ENCODE measurements around the gene AGMO.

The AGMO gene

GRCh38 chr7:15332956-15333355 is 228.9 kb downstream of the AGMO start:
- H3K4me3 ChIP-seq (ENCODE audit: insufficient read depth, low read length, poor library complexity, severe bottlenecking): no peak overlapping the region
- no peak overlapping the region for H2AFZ ChIP-seq (ENCODE audit: low read depth, low read length, severe bottlenecking)
- no peak overlapping the region for H3K9ac ChIP-seq (ENCODE audit: low read length)
- H3K27me3 ChIP-seq (ENCODE audit: low read length): no peaks in the 10 kb centered on the region
- H3F3A ChIP-seq (ENCODE audit: insufficient read depth): no peaks in the 10 kb centered on the region
- H3K9me3 ChIP-seq (ENCODE audit: insufficient read depth, low read length): no peaks in the 10 kb centered on the region
- H3K36me3 ChIP-seq (ENCODE audit: low read length): no peaks in the 10 kb centered on the region
- H3K9me2 ChIP-seq (replicated peaks; ENCODE audit: insufficient read depth, low read length): no peaks in the 10 kb centered on the region
- H3K4me2 ChIP-seq (ENCODE audit: low read depth, low read length, poor library complexity, severe bottlenecking): no peak overlapping the region
- H4K20me1 ChIP-seq (ENCODE audit: low read depth, low read length): no peaks in the 10 kb centered on the region
- TF ChIP-seq CTCF (IDR thresholded peaks at IDR 0.05; ENCODE audit: insufficient read depth, low read length, poor library complexity, severe bottlenecking) (no peak), EZH2phosphoT487 (conservative IDR thresholded peaks at IDR 0.05; ENCODE audit: low read length) (no peak)
- no peaks in the 10 kb centered on the region for H3K79me2 ChIP-seq (ENCODE audit: insufficient read depth, low read length)
- H3K27ac ChIP-seq (ENCODE audit: low read depth, low read length): no peak overlapping the region

- Histone ChIP-seq H2AFZ (ENCODE audit: low read depth, low read length, severe bottlenecking) (no peak overlapping the region), H3K27ac (ENCODE audit: low read depth, low read length) (no peak overlapping the region), H3K4me3 (ENCODE audit: insufficient read depth, low read length, poor library complexity, severe bottlenecking) (no peak overlapping the region), H3K36me3 (ENCODE audit: low read length) (no peaks in the 10 kb centered on the region), H3K4me2 (ENCODE audit: low read depth, low read length, poor library complexity, severe bottlenecking) (no peak overlapping the region), H3K27me3 (ENCODE audit: low read length) (no peaks in the 10 kb centered on the region), H3K9me2 (replicated peaks; ENCODE audit: insufficient read depth, low read length) (no peaks in the 10 kb centered on the region), H4K20me1 (ENCODE audit: low read depth, low read length) (no peaks in the 10 kb centered on the region), H3F3A (ENCODE audit: insufficient read depth) (no peaks in the 10 kb centered on the region), H3K9me3 (ENCODE audit: insufficient read depth, low read length) (no peaks in the 10 kb centered on the region), H3K9ac (ENCODE audit: low read length) (no peak overlapping the region), H3K79me2 (ENCODE audit: insufficient read depth, low read length) (no peaks in the 10 kb centered on the region)
- TF ChIP-seq EZH2phosphoT487 (conservative IDR thresholded peaks at IDR 0.05; ENCODE audit: low read length) (no peak), CTCF (IDR thresholded peaks at IDR 0.05; ENCODE audit: insufficient read depth, low read length, poor library complexity, severe bottlenecking) (no peak)
Observed at GRCh38 chr7:15330943-15331342, 230.9 kb downstream of the AGMO start.

GRCh38 chr7:15327001-15327400 is 234.8 kb downstream of the AGMO start:
- Histone ChIP-seq H4K20me1 (ENCODE audit: low read depth, low read length) (peaks cover 6% of the 10 kb centered on the region), H3F3A (ENCODE audit: insufficient read depth) (no peaks in the 10 kb centered on the region), H3K36me3 (ENCODE audit: low read length) (no peaks in the 10 kb centered on the region), H3K9me2 (replicated peaks; ENCODE audit: insufficient read depth, low read length) (no peaks in the 10 kb centered on the region), H3K4me3 (ENCODE audit: insufficient read depth, low read length, poor library complexity, severe bottlenecking) (no peak overlapping the region), H3K9ac (ENCODE audit: low read length) (no peak overlapping the region), H2AFZ (ENCODE audit: low read depth, low read length, severe bottlenecking) (no peak overlapping the region), H3K27ac (ENCODE audit: low read depth, low read length) (no peak overlapping the region), H3K4me2 (ENCODE audit: low read depth, low read length, poor library complexity, severe bottlenecking) (no peak overlapping the region), H3K27me3 (ENCODE audit: low read length) (no peaks in the 10 kb centered on the region), H3K79me2 (ENCODE audit: insufficient read depth, low read length) (no peaks in the 10 kb centered on the region), H3K9me3 (ENCODE audit: insufficient read depth, low read length) (no peaks in the 10 kb centered on the region)
- TF ChIP-seq CTCF (IDR thresholded peaks at IDR 0.05; ENCODE audit: insufficient read depth, low read length, poor library complexity, severe bottlenecking) (no peak), EZH2phosphoT487 (conservative IDR thresholded peaks at IDR 0.05; ENCODE audit: low read length) (no peak)

Data from SU-DHL-6 (cell line).